Activated CD8-positive, alpha-beta memory T cell treated with anti-CD3 and anti-CD28 coated beads for 36 hours (primary cell): Measurements from ENCODE around the gene SLC30A5. TPM values are rescaled to one million over a fixed set of nuclear protein-coding genes. Genes with fewer than 3 reads are reported as not detected.

ENCODE experiments used
- CTCF ChIA-PET: fragments of 350-600 bp; sonication (Branson Sonifier 250); formaldehyde crosslinking; loops from one replicate; lab custom pipeline; 2021; ENCODE audit warnings: antibody characterized with exemption; lab: Charles Lee
- POLR2A ChIA-PET: fragments of 350-600 bp; sonication (Branson Sonifier 250); formaldehyde crosslinking; loops from one replicate; lab custom pipeline; 2021; ENCODE audit warnings: antibody characterized with exemption; lab: Charles Lee
- total RNA-seq, 2 experiments: library from RNA; stranded (reverse); gene quantifications; one replicate each; pipeline ENCODE4 v1.2.3, GENCODE V29; 2021

SLC30A5 gene
- total RNA-seq, 2 experiments from 2014 or later = 65.4 to 70.9 TPM

DNA sequence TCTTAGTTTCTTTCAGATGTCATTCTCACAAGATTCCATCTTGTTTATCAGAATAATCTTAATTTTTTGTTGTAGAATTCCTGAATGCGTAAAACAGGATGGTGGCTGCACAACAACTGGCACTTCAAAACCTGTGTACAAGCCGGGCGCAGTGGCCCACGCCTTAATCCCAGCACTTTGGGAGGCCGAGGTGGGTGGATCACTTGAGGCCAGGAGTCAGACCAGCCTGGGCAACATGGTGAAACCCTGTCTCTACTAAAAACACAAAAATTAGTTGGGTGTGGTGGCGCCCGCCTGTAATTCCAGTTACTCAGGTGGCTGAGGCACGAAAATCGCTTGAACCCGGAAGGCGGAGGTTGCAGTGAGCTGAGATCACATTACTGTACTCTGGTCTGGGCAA, 62.6 kb downstream of the SLC30A5 start:
- CTCF ChIA-PET = no interaction called here
- POLR2A ChIA-PET = no interaction called here

DNA sequence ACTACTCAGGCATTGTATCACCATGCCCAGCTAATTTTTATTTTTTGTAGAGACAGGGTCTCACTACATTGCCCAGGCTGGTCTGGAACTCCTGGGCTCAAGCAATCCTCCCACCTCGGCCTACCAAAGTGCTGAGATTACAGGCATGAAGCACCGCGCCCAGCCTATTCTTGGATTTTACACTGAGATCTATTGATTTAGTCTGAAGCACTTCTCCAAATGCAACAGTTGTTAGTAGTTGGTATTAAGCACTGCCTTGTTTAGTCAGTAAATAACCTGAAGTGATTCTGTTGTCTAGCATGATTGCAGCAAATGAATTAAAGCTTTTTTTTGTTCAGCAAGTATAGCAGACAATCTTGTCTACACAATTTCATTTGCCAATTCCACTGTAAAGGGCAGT, 64.2 kb downstream of the SLC30A5 start:
- ChIA-PET POLR2A (no interaction called here), CTCF (no interaction called here)

DNA sequence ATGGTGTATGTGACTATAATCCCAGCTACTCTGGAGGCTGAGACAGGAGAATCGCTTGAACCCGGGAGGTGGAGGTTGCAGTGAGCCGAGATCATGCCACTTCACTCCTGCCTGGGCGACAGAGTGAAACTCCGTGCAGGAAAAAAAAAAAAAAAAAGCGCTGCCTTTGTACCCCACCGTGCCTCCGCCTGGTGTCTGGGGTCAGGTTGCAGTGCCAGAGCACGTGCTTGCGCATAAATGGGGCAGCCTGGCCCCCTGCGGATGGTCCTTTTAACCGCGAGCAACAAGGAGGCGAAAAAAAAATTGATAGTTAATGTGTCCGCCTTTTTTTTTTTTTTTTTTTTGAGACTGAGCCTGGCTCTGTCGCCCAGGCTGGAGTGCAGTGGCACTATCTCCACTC, 66.8 kb downstream of the SLC30A5 start:
- CTCF ChIA-PET = interaction anchor here (0.7 kb wide), 1 partner anchor 235 kb away, joined by 7 read pairs; no protein-coding TSS in a partner anchor

DNA sequence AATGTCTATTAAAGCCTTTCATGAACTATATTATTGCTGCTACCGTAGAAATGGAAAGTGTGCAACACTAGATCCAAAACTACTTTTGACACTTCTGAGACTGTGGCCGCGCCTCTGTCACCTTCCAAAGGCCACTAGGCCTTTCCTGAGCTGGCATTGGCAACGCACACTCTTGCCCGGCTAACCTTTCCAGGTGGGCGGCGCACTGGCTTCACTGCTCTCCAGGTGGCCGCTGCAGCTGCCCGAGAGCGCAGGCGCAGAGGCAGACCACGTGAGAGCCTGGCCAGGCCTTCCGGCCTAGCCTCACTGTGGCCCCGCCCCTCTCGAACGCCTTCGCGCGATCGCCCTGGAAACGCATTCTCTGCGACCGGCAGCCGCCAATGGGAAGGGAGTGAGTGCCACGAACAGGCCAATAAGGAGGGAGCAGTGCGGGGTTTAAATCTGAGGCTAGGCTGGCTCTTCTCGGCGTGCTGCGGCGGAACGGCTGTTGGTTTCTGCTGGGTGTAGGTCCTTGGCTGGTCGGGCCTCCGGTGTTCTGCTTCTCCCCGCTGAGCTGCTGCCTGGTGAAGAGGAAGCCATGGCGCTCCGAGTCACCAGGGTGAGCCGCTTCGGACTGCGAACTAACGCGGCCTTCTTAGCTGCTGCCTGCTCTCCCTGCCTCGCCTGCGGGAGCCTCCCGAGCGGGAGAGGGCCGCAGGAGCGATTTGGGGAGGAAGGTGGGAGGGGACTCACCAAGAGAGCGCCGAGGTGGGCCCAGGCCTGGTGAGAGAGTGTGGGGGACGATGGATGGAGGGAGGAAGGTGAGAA, 73.1 kb downstream of the SLC30A5 start, which contains the start of gene CCNB1:
CCNB1 (plus strand) TSS at position 465 of the 807 bp plus-strand sequence; CDS start at position 578, 113 bp downstream.
- POLR2A ChIA-PET = interaction anchor here (0.7 to 2.2 kb wide), 2 partner anchors 23 to 101 kb away, joined by 6 to 8 read pairs; partner anchors contain the start of gene CENPH

More for the DNA sequence above, 66.8 kb downstream of the SLC30A5 start:
- POLR2A ChIA-PET = no interaction called here

DNA sequence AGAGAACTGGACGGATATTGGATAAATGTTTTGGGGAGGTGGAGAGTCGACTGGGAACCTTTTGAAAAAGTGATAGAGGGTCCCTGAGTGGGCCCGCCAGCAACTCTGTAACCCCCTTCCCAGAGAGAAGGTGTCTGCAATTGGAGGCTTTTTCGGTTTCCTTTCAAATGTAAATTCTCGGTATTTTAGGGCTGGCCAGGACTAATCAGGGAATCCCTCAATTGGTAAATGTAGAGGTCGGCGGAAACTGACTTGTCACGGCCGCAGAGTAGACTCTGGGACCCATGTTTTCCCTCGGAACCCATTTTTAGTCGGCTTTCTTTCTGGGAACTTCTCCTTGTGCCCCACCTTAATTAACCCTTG, 73.7 kb downstream of the SLC30A5 start:
- ChIA-PET POLR2A (interaction anchor here (2.2 kb wide), 1 partner anchor 22 kb away, joined by 6 read pairs; the partner anchor contains the start of gene CENPH), CTCF (interaction anchor here (0.6 to 1.5 kb wide), 2 partner anchors 15 to 74 kb away, joined by 3 to 4 read pairs; partner anchors contain the start of gene SLC30A5)

More for the DNA sequence above, 73.1 kb downstream of the SLC30A5 start, which contains the start of gene CCNB1:
- CTCF ChIA-PET = interaction anchor here (1.0 to 1.5 kb wide), 2 partner anchors 23 to 74 kb away, joined by 3 to 4 read pairs; partner anchors contain the start of genes CENPH and SLC30A5

DNA sequence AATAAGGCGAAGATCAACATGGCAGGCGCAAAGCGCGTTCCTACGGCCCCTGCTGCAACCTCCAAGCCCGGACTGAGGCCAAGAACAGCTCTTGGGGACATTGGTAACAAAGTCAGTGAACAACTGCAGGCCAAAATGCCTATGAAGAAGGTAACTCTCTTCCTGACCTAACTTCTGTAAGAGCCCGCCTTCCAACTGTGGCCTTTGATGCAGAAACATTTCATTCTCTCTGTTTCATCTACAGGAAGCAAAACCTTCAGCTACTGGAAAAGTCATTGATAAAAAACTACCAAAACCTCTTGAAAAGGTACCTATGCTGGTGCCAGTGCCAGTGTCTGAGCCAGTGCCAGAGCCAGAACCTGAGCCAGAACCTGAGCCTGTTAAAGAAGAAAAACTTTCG, 74.1 kb downstream of the SLC30A5 start:
- CTCF ChIA-PET = interaction anchor here (0.6 kb wide), 1 partner anchor 15 kb away, joined by 3 read pairs; no protein-coding TSS in a partner anchor

DNA sequence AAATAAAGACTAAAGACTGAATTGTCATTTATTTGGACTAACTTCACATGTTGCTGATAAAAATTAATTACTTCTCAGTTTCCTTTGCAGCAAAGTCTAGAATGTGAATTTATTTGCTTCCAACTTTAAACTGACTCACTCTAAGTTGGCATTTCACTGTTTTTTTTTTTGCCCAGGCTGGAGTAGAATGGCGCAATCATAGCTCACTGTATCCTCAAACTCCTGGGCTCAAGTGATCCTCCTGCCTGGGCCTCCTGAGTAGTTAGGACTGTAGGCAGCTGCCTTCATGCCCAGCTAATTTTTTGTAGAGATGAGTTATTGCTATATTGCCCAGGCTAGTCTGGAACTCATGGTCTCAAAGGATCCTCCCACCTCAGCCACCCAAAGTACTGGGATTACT, 76.7 kb downstream of the SLC30A5 start:
- ChIA-PET CTCF (no interaction called here), POLR2A (no interaction called here)

More for the DNA sequence above, 74.1 kb downstream of the SLC30A5 start:
- POLR2A ChIA-PET = interaction anchor here (2.2 kb wide), 1 partner anchor 22 kb away, joined by 6 read pairs; the partner anchor contains the start of gene CENPH

DNA sequence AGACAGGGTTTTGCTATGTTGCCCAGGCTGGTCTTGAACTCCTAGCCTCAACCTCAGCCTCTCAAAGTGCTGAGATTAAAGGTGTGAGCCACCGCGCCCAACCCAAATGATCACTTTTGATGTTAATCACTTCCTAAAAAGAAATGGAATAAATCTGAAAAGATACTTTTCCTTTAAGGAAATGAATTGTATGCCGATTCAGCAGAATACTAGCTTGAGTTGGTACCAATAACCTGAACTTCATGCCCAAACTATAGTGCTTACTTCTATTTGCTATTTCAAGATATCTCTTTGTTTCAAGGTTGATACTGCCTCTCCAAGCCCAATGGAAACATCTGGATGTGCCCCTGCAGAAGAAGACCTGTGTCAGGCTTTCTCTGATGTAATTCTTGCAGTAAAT, 77.2 kb downstream of the SLC30A5 start:
- CTCF ChIA-PET = no interaction called here
- POLR2A ChIA-PET = no interaction called here

Other genes starting within 250 kb of the SLC30A5 start
- 100 to 1,000 TPM; 146 to 159 TPM for gene CCNB1, start 73.1 kb downstream of the SLC30A5 start, total RNA-seq
- 10 to 100 TPM; 57.7 to 58.5 TPM for gene CENPH, start 95.6 kb downstream of the SLC30A5 start, total RNA-seq
- gene CDK7, start 140.9 kb downstream of the SLC30A5 start, total RNA-seq = 10 to 100 TPM; 42.1 to 45.7 TPM
- 10 to 100 TPM; 10.1 to 10.3 TPM for gene CCDC125, start 238.8 kb downstream of the SLC30A5 start, total RNA-seq